Subcutaneous adipose tissue (tissue), 4 donors: Measurements from ENCODE around the gene SEPTIN2. TPM values are rescaled to one million over a fixed set of nuclear protein-coding genes. Genes with fewer than 3 reads are reported as not detected.

Experiments
- total RNA-seq, 4 donors: library from RNA; depleted of rRNA; stranded (reverse); fragments of >200 nt; gene quantifications; one replicate each; pipeline ENCODE4 v1.1.0, GENCODE V29; 2016
- TF ChIP-seq, protein P1 (sequence below): fragments of 450-650 bp; IDR thresholded peaks from one replicate; pipeline ENCODE4 v1.5.1; 2016; ENCODE audit warnings: low read depth, mild to moderate bottlenecking, control low read depth, antibody characterized with exemption, moderate library complexity

Gene SEPTIN2
- total RNA-seq, 4 donors from 2014 or later = 299 to 428 (median 363) TPM

- TF ChIP-seq, protein P1, sequence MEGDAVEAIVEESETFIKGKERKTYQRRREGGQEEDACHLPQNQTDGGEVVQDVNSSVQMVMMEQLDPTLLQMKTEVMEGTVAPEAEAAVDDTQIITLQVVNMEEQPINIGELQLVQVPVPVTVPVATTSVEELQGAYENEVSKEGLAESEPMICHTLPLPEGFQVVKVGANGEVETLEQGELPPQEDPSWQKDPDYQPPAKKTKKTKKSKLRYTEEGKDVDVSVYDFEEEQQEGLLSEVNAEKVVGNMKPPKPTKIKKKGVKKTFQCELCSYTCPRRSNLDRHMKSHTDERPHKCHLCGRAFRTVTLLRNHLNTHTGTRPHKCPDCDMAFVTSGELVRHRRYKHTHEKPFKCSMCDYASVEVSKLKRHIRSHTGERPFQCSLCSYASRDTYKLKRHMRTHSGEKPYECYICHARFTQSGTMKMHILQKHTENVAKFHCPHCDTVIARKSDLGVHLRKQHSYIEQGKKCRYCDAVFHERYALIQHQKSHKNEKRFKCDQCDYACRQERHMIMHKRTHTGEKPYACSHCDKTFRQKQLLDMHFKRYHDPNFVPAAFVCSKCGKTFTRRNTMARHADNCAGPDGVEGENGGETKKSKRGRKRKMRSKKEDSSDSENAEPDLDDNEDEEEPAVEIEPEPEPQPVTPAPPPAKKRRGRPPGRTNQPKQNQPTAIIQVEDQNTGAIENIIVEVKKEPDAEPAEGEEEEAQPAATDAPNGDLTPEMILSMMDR = no peak
Measured at GRCh38 chr2:241330616-241330981, 14.9 kb downstream of the SEPTIN2 start.

- TF ChIP-seq, protein P1 = no peak
Measured at GRCh38 chr2:241334813-241335212, 19.1 kb downstream of the SEPTIN2 start.

DNA sequence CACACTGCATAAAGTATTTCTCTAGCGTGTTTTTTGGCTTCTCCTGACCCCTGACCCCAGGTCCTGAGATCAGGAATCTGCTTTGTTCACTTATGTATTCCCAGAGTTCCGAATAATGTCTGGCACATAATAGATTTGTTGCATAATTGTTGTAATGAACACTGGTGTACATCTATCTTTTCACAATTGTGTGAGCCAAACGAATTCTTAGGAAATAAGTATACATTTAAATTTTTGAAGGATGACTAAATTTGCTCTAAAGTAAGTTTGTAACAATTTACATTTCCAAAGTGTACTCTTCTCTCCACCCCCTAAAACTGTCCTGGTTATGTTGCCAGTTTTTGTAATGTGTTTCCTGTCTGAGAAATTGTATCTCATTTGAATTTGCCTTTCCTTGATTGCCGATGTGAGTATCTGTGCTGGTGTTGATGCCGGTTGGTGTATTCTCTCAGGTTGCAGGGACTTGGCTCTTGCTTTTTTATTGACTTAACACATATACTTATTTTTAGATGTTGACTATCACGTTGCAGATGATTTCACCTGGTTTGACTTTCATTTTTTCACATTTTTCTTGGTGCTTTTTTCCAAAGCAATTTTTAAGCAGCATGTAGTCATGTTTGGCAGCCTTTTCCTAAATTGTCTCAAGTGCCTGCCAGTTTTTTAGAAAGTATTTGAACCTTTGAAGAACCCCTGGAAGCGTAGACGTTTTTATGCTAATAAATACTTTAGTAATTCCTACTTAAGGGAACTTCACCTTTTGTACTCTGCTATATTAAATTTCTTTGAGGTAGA is 24.3 kb downstream of the SEPTIN2 start:
- TF ChIP-seq, protein P1 = no peak

GRCh38 chr2:241340631-241341163 is 25.0 kb downstream of the SEPTIN2 start:
- TF ChIP-seq, protein P1 = no peak

DNA sequence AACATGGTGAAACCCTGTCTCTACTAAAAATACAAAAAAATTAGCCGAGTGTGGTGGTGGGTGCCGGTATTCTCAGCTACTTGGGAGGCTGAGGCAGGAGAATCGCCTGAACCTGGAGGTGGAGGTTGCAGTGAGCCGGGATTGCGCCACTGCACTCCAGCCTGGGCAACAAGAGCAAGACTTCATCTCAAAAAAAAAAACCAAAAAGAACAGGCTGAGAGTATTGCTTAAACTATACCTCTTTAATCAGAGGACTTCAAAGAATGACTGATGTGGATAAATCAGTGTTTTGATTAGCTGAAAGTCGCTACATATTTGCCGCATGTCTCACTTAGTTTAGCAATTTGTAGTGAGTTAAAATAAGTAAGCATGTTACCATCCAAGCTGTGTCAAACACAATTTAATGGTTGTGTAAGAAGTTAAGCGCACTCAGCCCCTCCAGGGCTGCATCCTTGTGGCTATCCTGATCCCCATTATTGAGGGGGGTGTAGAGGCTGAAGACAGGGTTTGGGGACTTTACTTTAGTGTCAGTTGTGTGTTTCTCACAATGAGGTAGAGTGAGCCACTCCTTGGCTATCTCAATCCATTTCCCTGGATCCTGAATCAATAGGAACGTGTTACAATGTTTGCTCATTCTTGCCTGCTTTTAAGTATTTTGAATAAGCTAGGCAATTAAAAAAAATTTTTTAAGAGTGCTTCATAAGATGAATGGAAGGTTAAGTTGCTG is 29.4 kb downstream of the SEPTIN2 start:
- TF ChIP-seq, protein P1 = no peak

GRCh38 chr2:241349941-241350340 is 34.2 kb downstream of the SEPTIN2 start:
- TF ChIP-seq, protein P1 = no peak

- TF ChIP-seq, protein P1 = no peak
Measured at GRCh38 chr2:241350530-241350877, 34.8 kb downstream of the SEPTIN2 start.
